Activated T-cell treated with anti-CD3 and anti-CD28 coated beads for 24 hours (primary cell): ENCODE measurements around the gene KLF6.

ENCODE experiments used
- DNase-seq: peaks from one replicate; pipeline ENCODE4 v3.0.0-alpha.2; 2020; ENCODE audit warnings: low read depth

The KLF6 gene

GRCh38 chr10:3774814-3775695, 10.0 kb downstream of the KLF6 start:
- DNase-seq: no peak

GRCh38 chr10:3774018-3774813, 10.8 kb downstream of the KLF6 start:
- DNase-seq: no peak

DNA sequence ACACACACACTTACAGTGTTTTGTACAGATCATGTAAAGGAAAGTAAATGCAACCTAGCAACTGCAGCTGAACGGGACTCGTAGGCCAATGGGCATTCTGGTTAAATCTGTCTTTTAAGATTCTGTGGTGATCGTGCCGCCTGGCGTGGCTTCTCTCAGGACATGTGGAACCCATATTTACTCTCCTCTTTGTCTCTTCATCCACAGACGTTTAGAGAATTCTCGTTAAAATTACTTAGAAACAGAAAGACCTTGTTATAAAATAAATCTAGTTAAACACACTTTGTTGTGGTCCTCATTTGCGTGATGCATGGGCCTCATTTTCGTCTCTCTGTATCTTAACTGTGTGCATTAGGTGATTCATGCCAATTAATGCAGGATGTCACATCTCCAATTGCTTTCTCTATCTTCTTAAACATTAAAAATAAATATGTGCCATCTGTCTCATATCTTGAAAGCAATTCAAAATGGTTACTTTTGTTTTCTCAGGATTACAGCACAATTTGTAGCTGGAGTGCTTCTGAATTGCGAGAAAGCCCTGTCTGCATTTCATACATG, 11.5 kb downstream of the KLF6 start:
- DNase-seq: no peak

DNA sequence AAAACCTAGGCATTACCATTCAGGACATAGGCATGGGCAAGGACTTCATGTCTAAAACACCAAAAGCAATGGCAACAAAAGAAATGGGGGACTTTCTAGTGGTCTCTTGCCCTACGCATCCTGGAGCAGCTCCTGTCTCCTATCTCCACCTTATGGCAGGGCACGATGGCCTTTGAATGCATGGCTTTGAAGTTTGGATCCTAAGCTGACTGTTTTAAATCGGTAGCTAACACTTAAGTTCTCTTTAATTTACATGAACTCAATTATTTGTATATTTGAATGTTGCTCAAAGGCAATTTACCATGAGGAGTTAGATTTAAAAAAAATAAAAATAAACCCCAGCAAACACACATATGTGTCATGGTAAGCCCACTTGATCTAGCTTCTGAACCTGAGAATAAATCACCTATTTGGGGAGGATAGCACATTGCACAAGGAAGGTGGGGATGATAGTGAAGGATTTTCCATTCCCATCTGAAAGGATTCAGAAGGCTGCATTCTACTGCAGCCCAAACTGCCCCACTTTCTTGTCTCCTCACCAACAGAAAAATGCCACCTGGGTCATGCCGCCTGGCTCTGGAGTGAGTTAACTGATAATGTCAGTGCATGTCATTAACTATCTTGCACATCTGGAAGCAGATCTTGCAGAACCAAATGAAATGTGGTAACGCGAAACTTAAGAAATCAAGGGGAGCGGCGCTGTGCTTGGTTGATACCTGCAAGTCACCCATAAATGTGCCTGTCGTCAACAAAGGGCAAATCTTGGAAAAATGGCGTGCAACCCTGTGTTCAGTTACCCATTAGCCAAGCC, 12.4 kb downstream of the KLF6 start:
- DNase-seq: no peak

DNA sequence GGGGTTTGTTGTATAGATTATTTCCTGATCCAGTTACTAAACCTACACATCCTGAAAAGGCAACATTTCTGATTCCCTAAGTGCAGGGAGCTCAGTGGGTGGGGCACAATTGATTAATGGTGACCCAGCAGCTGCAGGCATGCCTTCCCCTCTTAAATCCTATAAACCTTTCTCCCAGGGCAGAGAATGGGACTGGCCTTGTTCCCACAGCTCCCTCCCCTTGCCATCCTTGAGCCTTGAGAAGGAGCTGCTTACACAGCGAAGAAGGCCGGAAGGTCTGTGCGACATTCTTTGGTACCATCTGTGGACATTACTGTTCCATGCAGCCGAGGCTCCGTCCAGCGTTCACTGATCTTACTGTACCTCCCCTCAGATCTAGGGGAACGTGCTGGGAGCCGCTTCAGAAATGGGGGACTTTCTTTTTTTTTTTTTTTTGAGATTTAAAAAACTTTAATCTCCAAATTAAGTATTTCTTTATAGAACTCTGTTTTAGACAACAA, 14.3 kb downstream of the KLF6 start:
- DNase-seq: no peak

GRCh38 chr10:3769556-3769955, 15.5 kb downstream of the KLF6 start:
- no peak for DNase-seq

DNA sequence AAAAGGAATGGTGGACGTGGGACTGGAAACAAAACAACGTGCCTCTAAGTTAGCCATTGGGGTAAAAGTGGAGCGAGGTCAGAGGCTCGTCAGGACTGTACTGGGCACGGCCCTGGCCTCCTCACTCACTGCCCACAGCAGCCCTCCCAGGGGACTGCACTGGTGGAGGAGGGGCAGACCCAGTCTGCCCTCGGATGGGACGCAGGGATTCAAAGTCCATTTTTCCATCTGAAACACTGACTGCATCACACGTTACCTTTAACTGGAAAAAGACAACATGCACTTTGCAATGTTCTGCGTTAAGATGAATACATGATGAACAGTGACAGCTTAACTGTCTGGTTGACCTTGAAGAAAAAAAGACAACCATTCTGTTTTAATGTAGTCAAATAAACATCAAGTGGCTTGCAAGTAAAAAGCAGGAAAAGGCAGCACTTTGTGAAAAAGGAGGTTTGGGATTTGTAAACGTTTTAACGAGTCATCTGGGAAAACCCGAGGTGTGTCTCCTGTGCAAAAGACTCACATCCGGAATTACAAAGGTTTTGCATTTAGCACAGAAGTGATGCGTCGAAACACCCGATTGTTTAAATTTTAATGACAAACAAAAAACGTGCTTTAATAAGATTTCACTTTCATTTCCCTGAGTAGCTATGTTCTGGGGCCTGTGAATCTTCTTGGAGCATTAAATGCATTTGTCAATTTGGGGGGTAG, 18.8 kb downstream of the KLF6 start:
- DNase-seq: no peak

DNA sequence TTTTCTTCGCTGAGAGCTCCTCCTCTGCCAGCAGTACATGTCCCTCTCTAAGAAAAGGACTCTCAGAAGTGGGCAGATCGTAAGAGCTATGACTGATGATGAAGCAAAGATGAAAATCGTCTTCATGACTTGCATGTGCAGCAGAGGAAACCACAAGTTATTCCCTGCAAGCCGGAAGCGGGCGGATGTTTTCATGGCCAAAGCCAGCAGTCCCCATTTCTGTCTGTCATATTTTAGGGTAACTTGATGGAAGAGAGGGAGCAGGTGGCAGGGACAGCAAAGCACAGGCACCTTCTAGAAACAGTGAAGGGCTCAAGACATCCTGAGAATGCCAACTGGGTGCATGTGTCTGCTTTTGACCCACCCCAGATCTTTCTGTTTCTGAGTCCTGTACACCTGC, 19.9 kb downstream of the KLF6 start:
- no peak for DNase-seq

DNA sequence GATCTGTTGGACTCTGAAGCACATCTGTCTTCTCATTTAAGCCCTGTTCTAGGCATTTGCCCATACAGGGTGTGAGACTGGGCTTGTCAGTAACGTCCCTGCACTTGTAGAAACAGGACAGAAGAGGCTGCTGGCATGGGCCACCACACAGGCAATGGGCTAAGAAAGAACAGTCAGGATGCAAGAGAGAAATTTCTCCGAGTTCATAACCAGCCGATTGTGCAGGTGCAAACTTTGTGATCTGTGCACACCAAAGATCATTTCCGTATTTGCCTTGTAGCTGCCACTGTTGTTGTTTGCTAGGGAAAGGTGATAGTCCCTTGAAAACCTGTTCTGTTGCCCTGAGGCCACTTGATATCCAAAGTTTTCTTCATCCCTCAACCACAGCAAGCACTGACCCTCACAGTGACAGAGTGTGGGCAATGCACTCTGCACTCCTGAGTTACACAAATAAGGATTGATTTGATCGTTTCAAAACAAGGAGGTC, 20.3 kb downstream of the KLF6 start:
- DNase-seq: no peak

GRCh38 chr10:3763852-3764625, 21.0 kb downstream of the KLF6 start:
- DNase-seq: no peak

DNA sequence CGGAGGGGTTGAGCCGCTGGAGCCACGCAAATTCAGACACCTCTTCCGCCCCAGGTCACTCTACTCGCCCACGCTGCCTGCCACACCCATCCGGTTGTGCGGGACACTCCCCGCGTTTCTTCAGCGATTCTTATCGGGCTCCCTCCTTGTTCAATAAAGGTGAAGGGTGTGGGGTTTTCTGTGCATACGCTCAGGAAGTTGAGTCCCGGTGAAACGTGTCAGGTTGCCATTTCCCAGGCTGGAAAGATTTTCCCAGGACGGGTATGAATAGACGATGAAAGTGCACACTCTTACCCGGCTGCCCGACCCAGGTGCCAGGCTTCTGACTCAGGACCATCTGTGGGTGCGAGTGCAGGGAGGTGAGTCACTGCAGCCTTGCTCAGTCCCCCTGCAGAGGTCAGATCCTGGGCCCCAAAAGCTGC, 22.0 kb downstream of the KLF6 start:
- DNase-seq: no peak

DNA sequence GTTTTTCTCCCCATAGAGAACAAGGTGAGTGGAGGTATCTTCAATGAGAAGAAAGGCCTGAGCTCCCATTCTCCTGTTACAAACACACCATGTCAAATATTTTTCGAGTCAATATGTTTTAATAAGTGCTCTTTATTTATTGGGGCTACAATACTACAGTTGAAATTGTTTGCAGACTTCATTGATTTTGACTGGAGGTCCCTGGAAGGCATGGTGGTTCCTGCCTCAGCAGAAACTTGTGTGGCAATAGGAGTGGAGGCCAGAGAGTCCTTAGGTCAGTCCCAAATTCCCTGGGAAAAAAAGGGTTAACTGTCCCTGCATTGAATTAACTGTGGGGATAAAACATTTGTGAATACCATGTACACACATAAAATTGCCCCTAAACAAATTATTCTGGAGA, 22.7 kb downstream of the KLF6 start:
- no peak for DNase-seq

DNA sequence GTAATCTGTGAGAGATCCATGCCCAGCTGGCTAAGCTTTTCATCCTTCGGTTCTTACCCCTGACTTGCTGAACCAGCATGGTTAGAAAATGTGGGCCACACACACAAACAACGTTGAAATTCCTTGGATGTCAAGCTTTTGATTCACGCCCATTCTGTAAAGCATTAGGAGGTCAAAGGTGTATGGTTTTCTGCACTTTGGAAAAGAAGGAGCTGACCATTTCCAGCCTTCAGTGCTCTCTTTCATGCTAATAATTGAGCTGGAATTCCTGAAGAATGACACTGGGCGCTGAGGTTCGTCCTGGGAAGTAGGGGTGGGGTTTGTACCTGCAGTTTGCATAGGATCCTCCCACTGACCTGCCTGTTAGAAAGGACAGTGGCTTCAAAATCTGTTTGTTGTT, 23.1 kb downstream of the KLF6 start:
- no peak for DNase-seq

DNA sequence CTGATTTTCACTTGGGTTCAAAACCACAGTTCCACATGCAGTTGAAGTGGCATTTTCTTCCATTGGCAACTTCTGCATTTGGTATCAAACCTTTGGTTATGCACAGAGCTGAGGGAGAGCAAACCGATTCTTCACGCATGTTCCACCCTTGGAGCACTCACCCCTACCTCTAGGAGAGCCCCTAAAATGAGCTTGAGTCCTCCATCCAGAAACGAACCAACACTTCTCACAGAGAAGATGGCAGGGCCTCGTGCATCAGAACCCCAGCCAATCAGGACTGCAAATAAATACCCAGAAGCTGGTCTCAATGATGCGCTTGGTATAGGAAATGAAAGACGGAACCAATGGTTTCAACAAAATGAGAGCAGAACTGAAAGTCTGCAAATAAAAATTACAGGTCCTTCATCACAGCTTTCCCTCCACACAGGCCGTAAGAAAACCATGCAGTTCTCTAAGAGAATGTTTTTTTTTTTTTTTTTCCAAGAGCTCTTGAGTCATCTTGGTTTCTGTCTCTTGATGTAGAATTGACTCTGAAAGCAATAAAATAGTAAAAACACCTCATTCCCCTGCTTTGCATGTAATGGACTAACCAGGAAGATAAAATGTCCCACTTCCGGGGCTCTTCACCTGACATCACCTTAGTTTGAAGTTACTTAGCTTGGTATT, 23.9 kb downstream of the KLF6 start:
- DNase-seq: no peak

DNA sequence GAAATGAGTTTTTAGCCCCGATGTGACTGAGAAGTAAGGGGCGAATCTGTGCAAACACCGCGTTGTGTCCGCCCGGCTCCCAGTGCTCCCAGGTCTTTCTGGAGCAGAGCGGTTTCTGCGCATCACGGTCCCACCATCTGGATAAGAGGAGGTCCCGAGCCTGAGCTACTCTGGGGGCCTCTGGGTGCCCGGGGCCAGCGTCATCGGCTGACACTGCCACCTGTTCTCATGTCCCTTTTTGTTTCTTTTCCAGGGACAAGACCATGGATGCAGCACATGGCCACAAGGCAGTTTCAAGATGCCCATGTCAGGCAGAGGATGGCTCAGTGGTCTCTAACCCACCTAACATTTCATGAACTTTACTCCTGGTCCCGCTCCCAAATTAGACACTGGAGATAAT, 24.9 kb downstream of the KLF6 start:
- no peak for DNase-seq

DNA sequence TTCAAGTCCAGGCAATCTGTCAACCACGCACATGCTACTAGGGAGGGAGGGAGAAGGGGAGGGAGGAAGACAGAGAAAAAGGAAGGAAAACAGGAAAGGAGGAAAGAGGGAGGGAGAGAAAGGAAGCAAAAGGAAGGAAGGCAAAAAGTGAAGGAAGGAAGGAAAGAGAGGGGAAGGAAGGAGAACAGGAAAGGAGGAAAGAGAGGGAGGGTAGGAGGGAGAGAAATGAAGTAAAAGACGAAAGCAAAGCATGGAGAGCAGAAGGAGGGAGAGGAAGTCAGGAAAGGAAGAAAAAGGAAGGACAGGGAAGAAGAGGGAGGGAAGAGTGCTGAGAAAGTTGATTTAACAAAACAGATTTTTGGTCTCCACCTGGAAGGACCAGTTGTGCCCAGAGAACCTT, 25.6 kb downstream of the KLF6 start:
- no peak for DNase-seq

- DNase-seq: no peak
These were observed 26.5 kb downstream of the KLF6 start for GRCh38 chr10:3758491-3758970.

- DNase-seq: no peak
These were observed 27.1 kb downstream of the KLF6 start for GRCh38 chr10:3757638-3758490.

- no peak for DNase-seq
These were observed 27.8 kb downstream of the KLF6 start for GRCh38 chr10:3757250-3757637.
